Measurements from ENCODE around the gene LRMDA.

DNA sequence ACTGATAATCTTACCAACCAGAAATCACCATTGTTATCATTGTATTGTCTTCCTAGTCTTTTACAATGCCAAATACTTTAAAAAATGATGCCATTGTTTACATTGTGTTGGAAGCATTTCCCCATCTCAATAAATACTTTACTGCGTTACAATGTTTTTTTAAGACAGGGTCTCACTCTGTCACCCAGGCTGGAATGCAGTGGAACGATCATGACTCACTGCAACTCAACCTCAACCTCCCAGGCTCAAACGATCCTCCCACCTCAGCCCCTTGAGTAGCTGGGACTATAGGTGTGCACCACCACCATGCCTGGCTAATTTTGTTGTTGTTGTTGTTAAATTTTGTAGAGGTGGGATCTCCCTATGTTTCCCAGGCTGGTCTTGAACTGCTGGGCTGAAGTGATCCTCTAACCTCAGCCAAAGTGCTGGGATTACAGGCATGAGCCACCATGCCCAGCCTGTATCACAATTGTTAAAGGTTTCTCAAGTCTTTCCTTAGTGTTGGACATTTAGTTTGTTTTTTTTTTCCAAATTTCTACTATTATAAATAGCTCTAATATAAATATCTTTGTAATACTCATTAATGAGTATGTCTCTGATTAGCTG, 13.5 kb downstream of the LRMDA start:
- TF ChIP-seq, protein P1, sequence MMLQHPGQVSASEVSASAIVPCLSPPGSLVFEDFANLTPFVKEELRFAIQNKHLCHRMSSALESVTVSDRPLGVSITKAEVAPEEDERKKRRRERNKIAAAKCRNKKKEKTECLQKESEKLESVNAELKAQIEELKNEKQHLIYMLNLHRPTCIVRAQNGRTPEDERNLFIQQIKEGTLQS (IDR thresholded peaks at IDR 0.05) = no peak
- no peak for TF ChIP-seq FOSL1 (IDR thresholded peaks at IDR 0.05; ENCODE audit: low read depth)
- TF ChIP-seq, protein P2, sequence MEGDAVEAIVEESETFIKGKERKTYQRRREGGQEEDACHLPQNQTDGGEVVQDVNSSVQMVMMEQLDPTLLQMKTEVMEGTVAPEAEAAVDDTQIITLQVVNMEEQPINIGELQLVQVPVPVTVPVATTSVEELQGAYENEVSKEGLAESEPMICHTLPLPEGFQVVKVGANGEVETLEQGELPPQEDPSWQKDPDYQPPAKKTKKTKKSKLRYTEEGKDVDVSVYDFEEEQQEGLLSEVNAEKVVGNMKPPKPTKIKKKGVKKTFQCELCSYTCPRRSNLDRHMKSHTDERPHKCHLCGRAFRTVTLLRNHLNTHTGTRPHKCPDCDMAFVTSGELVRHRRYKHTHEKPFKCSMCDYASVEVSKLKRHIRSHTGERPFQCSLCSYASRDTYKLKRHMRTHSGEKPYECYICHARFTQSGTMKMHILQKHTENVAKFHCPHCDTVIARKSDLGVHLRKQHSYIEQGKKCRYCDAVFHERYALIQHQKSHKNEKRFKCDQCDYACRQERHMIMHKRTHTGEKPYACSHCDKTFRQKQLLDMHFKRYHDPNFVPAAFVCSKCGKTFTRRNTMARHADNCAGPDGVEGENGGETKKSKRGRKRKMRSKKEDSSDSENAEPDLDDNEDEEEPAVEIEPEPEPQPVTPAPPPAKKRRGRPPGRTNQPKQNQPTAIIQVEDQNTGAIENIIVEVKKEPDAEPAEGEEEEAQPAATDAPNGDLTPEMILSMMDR (IDR thresholded peaks at IDR 0.05 in 2 of 3, conservative IDR thresholded peaks at IDR 0.05 in 1 of 3; ENCODE audit: borderline replicate concordance in 1 of 3, insufficient read depth in 1 of 3, low read depth in 2 of 3, low read length in 2 of 3) = no peak
- no peak for TF ChIP-seq POLR2A (IDR thresholded peaks at IDR 0.05; ENCODE audit: borderline replicate concordance, extremely low read depth, insufficient read depth, insufficient read length)
- TF ChIP-seq, protein P3, sequence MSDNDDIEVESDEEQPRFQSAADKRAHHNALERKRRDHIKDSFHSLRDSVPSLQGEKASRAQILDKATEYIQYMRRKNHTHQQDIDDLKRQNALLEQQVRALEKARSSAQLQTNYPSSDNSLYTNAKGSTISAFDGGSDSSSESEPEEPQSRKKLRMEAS (IDR thresholded peaks at IDR 0.05) = no peak
- TF ChIP-seq, protein P4, sequence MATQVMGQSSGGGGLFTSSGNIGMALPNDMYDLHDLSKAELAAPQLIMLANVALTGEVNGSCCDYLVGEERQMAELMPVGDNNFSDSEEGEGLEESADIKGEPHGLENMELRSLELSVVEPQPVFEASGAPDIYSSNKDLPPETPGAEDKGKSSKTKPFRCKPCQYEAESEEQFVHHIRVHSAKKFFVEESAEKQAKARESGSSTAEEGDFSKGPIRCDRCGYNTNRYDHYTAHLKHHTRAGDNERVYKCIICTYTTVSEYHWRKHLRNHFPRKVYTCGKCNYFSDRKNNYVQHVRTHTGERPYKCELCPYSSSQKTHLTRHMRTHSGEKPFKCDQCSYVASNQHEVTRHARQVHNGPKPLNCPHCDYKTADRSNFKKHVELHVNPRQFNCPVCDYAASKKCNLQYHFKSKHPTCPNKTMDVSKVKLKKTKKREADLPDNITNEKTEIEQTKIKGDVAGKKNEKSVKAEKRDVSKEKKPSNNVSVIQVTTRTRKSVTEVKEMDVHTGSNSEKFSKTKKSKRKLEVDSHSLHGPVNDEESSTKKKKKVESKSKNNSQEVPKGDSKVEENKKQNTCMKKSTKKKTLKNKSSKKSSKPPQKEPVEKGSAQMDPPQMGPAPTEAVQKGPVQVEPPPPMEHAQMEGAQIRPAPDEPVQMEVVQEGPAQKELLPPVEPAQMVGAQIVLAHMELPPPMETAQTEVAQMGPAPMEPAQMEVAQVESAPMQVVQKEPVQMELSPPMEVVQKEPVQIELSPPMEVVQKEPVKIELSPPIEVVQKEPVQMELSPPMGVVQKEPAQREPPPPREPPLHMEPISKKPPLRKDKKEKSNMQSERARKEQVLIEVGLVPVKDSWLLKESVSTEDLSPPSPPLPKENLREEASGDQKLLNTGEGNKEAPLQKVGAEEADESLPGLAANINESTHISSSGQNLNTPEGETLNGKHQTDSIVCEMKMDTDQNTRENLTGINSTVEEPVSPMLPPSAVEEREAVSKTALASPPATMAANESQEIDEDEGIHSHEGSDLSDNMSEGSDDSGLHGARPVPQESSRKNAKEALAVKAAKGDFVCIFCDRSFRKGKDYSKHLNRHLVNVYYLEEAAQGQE (IDR thresholded peaks at IDR 0.05; ENCODE audit: low read depth) = no peak
- TF ChIP-seq POLR2AphosphoS5 (IDR thresholded peaks at IDR 0.05; ENCODE audit: low read depth, low read length) = no peak
- TF ChIP-seq EZH2 (IDR thresholded peaks at IDR 0.05) = no peak
- no peak for TF ChIP-seq ZFX (IDR thresholded peaks at IDR 0.05)
- TF ChIP-seq, protein P5, sequence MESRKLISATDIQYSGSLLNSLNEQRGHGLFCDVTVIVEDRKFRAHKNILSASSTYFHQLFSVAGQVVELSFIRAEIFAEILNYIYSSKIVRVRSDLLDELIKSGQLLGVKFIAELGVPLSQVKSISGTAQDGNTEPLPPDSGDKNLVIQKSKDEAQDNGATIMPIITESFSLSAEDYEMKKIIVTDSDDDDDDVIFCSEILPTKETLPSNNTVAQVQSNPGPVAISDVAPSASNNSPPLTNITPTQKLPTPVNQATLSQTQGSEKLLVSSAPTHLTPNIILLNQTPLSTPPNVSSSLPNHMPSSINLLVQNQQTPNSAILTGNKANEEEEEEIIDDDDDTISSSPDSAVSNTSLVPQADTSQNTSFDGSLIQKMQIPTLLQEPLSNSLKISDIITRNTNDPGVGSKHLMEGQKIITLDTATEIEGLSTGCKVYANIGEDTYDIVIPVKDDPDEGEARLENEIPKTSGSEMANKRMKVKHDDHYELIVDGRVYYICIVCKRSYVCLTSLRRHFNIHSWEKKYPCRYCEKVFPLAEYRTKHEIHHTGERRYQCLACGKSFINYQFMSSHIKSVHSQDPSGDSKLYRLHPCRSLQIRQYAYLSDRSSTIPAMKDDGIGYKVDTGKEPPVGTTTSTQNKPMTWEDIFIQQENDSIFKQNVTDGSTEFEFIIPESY (IDR thresholded peaks at IDR 0.05; ENCODE audit: extremely low read depth, insufficient replicate concordance, low read length) = no peak
- TF ChIP-seq JUND (IDR thresholded peaks at IDR 0.05) = no peak
- no peak for TF ChIP-seq RAD21 (IDR thresholded peaks at IDR 0.05; ENCODE audit: low read depth)
- no peak for TF ChIP-seq SP1 (IDR thresholded peaks at IDR 0.05; ENCODE audit: low read depth)

Data from HCT116 (cell line).